ENCODE results near the gene TACSTD2.

DNA sequence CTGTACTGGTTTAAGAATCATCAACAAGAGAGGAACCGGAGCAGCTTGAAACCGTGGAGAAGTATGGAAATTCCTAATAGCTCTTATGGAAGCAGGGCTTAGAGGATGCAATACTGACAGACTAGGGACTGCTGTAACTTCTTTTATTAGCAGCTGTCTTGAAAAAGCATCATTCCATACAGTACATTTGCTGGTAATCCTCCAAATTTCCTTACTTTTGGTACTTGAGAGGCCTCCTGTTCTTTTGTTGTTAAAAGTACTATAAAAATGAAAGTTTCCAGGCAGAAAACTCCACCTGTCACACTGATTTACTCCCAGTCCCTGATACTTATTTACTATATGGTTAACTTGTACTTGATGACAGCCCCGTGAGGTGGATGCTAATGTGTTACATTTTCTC, 38.2 kb downstream of the TACSTD2 start:
- no peak for TF ChIP-seq CTCF (IDR thresholded peaks at IDR 0.05)
- TF ChIP-seq POLR2AphosphoS5 (IDR thresholded peaks at IDR 0.05): no peak
